Measurements from ENCODE around the gene RTN4. TPM values are rescaled to one million over a fixed set of nuclear protein-coding genes. Genes with fewer than 3 reads are reported as not detected.

The RTN4 gene
- total RNA-seq, 1 experiment from 2014 or later = 200 TPM

GRCh38 chr2:55010915-55011314 lies 39.3 kb downstream of the RTN4 start:
- Histone ChIP-seq H3K23me2 (ENCODE audit: insufficient read length, low read depth, low read length, poor library complexity, severe bottlenecking) (no peaks in the 10 kb centered on the region), H3K27me3 (ENCODE audit: insufficient read depth, low read length) (no peaks in the 10 kb centered on the region), H3K27ac (ENCODE audit: insufficient read length, low read depth, low read length) (no peak overlapping the region), H2BK12ac (ENCODE audit: insufficient read length, low read depth, low read length) (no peak overlapping the region), H3K79me2 (ENCODE audit: insufficient read depth, low read length) (peaks cover 39% of the 10 kb centered on the region), H3K14ac (ENCODE audit: insufficient read depth, low read length) (no peak overlapping the region), H4K20me1 (ENCODE audit: control insufficient read depth, insufficient read depth, insufficient read length) (no peaks in the 10 kb centered on the region), H2BK20ac (ENCODE audit: low read depth, low read length, poor library complexity, severe bottlenecking) (no peak overlapping the region), H3T11ph (ENCODE audit: low read length) (no peak overlapping the region), H4K5ac (ENCODE audit: insufficient read length, low read depth, low read length) (no peak overlapping the region), H3K9me3 (ENCODE audit: control insufficient read depth, low read depth, low read length) (no peaks in the 10 kb centered on the region), H3K4ac (ENCODE audit: low read depth, low read length) (no peak overlapping the region), H2BK5ac (ENCODE audit: insufficient read length, low read length) (no peak overlapping the region), H2AFZ (ENCODE audit: low read length) (no peak overlapping the region), H2AK5ac (ENCODE audit: insufficient read length, low read length) (no peak overlapping the region), H3K23ac (ENCODE audit: insufficient read length, low read depth, low read length) (no peak overlapping the region), H3K79me1 (ENCODE audit: insufficient read depth, low read depth, low read length, poor library complexity, severe bottlenecking) (peaks cover 5% of the 10 kb centered on the region), H3K9ac (ENCODE audit: extremely low read depth, insufficient read length, low read length) (no peak overlapping the region), H3K56ac (ENCODE audit: insufficient read length, low read depth, low read length) (no peak overlapping the region), H3K4me1 (ENCODE audit: insufficient read depth, low read length) (peaks cover 3% of the 10 kb centered on the region), H3K18ac (ENCODE audit: insufficient read length, low read depth, low read length) (no peak overlapping the region), H3K4me2 (ENCODE audit: insufficient read depth, insufficient read length, low read length) (no peak overlapping the region), H4K91ac (ENCODE audit: insufficient read length, low read depth, low read length) (no peak overlapping the region), H4K8ac (replicated peaks; ENCODE audit: insufficient read length, low read depth, low read length) (no peak overlapping the region), H2BK15ac (ENCODE audit: low read depth, low read length) (no peak overlapping the region), H2BK120ac (ENCODE audit: low read depth, low read length, poor library complexity, severe bottlenecking) (no peak overlapping the region)
- Mint-ChIP-seq H3K4me3 (no peak overlapping the region), H3K9me3 (no peaks in the 10 kb centered on the region), H3K36me3 (ENCODE audit: insufficient read depth in 1 of 3, low read depth in 3 of 3) (no peaks in the 10 kb centered on the region), H3K27ac (peak overlapping the region in 2 of 3 experiments; percentile 18 to 29; a peak in 2 of 7 replicates), H3K4me1 (peaks cover 53 to 67% of the 10 kb centered on the region in 2 experiments), H3K27me3 (ENCODE audit: low read depth) (no peaks in the 10 kb centered on the region)
- WGBS (ENCODE audit: extremely low coverage, insufficient read length, low lambda C conversion rate) = no CpG with 5 or more reads among the region's 2 CpGs
- DNase-seq = no peak
- TF ChIP-seq, protein P1, sequence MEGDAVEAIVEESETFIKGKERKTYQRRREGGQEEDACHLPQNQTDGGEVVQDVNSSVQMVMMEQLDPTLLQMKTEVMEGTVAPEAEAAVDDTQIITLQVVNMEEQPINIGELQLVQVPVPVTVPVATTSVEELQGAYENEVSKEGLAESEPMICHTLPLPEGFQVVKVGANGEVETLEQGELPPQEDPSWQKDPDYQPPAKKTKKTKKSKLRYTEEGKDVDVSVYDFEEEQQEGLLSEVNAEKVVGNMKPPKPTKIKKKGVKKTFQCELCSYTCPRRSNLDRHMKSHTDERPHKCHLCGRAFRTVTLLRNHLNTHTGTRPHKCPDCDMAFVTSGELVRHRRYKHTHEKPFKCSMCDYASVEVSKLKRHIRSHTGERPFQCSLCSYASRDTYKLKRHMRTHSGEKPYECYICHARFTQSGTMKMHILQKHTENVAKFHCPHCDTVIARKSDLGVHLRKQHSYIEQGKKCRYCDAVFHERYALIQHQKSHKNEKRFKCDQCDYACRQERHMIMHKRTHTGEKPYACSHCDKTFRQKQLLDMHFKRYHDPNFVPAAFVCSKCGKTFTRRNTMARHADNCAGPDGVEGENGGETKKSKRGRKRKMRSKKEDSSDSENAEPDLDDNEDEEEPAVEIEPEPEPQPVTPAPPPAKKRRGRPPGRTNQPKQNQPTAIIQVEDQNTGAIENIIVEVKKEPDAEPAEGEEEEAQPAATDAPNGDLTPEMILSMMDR (conservative IDR thresholded peaks at IDR 0.05) = no peak

All from H9 (cell line).